Posterior vena cava (tissue), 2 donors: Measurements from ENCODE around the gene PLBD1. TPM values are rescaled to one million over a fixed set of nuclear protein-coding genes. Genes with fewer than 3 reads are reported as not detected.

Experiments
- DNase-seq: peaks from one replicate; pipeline ENCODE4 v3.0.0-alpha.2; 2020; ENCODE audit warnings: low spot score
- intact Hi-C, 2 donors: fragments of 100-400 bp; cut with DNase I; formaldehyde crosslinking; loops; one replicate each; pipeline versions ENCODE4 v1.14.1 to v1.14.2; 2022 to 2023
- total RNA-seq, 2 donors: library from RNA; stranded (reverse); fragmentation: NEBNext Ultra II Directional; extraction: Animal tissue kit (Norgen Biotek cat#: 25700); gene quantifications; one replicate each; pipeline ENCODE4 v1.2.1, GENCODE V29; 2021
- donor health status: DM: yes; HTN: yes; CAD: no.
- donor health status: DM: yes; HTN: yes; CAD: no.

Gene PLBD1
- total RNA-seq, 2 donors from 2014 or later, result 12.4 to 25.5 TPM

GRCh38 chr12:14573118-14573517 lies 5.4 kb upstream of the PLBD1 start:
- intact Hi-C loops, result no loop called here
- DNase-seq, result no peak

GRCh38 chr12:14572401-14572800 lies 4.7 kb upstream of the PLBD1 start:
- intact Hi-C loops, result no loop called here
- DNase-seq, result no peak

DNA sequence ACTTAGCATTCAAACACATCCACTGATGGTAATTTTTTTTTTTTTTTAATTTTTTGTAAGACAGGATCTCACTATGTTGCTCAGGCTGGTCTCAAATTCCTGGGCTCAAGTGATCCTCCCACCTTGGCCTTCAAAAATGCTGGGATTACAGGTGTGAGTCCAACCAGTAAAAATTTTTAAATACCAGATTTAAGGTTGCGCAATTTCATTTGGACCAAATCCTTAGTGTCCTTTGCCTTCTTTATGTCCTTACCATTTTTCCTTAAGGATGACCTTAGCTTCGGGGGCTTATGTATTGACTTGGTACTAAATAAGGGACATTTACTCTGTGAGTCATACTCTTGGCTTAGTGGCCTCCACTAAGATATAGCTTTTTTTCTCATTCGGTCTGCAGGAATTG lies 4.1 kb upstream of the PLBD1 start:
- no peak for DNase-seq
- intact Hi-C loops, result no loop called here

DNA sequence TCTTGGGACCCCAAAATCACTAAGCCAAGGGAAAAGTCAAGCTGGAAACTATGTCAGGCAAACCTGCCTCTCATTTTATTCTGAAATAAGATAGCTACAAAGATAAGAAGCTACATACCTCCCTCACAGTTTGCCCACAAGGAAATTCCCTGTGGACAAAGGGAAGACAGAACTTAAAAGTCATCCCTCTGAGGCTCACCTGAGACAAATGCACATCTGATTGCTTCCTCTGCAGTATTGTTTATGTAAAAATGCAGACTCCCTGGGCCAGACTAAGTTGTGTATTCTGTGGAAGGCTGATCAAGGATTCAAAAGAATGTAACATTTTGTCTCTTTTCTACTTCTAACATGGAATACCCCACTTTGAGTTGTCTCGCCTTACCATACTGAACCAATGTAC lies 2.5 kb upstream of the PLBD1 start:
- DNase-seq, result no peak
- intact Hi-C loops, result no loop called here

GRCh38 chr12:14564336-14564959 lies 3.2 kb downstream of the PLBD1 start:
- DNase-seq, result no peak
- intact Hi-C loops, result no loop called here

DNA sequence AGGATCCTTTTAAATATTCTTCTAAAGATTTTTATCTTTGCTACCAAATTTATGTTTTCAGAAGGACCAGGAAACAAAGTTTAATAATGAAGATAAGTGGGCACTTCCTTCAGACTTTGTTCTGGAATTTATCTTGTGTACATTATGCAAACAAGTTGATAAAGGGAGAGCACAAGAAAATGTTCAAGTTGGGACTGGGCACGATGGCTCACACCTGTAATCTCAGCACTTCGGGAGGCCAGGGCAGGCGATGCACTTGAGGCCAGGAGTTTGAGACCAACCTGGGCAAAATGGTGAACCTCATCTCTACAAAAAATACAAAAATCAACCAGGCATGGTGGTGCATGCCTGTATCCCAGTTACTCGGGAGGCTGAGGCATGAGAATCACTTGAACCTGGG lies 4.6 kb downstream of the PLBD1 start:
- no peak for DNase-seq
- intact Hi-C loops, result no loop called here

DNA sequence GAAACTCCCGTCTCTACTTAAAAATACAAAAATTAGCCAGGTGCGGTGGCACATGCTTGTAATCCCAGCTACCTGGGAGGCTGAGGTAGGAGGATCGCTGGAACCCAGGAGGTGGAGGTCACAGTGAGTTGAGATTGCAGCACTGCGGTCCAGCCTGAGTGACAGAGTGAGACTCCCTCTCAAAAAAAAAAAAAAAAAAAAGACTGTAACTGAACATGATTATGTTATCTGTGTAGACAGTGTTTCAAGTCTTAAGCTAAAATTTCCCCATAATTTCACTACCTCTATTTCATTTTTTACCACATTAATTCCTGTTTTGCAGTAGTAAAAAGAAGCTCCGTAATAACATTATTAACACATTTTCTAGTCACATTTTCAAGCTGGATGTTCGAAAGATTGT lies 5.4 kb downstream of the PLBD1 start:
- DNase-seq, result no peak
- intact Hi-C loops, result no loop called here

DNA sequence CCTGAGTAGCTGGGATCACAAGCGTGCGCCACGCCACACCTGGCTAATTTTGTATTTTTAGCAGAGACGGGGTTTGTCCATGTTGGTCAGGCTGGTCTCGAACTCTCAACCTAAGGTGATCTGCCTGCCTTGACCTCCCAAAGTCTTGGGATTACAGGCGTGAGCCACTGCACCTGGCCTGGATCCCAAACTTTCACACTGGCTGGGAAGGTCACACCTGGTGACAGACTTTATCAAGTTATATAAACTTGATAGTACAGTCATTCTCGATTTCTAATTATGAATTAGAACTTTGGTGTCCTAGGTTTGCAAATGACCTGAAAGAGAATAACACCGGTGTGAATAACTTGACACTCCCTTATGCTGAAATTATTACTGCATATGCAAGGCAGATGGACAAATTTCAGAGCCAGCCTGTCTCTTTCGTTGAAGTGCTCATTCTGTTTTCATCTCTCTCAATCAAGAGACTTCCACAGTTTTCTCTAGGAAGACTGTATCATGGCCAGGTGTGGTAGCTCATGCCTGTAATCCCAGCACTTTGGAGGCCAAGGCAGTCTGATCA lies 5.9 kb downstream of the PLBD1 start:
- intact Hi-C loops, result no loop called here

GRCh38 chr12:14560904-14561574 lies 6.6 kb downstream of the PLBD1 start:
- intact Hi-C loops, result no loop called here
- DNase-seq, result no peak

More for the DNA sequence above, 5.9 kb downstream of the PLBD1 start:
- no peak for DNase-seq

- intact Hi-C loops, result no loop called here
- DNase-seq, result no peak
Observed at GRCh38 chr12:14558473-14558959, 9.2 kb downstream of the PLBD1 start.

DNA sequence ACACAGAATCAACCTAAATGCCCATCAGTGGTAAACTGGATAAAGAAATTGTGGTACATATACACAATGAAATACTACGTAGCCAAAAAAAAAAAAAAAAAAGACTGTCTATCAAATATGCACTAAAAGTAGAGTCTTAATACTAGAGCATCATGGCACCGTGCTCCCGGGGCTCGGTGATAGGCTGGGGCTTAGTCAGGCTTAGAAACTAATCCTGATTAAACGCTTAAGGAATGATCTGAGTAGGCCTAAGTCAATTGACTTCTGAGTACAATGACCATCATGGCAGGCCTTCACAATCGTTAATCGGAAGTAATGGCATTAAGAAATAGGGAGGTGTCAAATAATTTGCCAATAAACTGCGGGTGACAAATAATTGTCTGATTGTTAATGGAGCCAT lies 9.7 kb downstream of the PLBD1 start:
- no peak for DNase-seq
- intact Hi-C loops, result no loop called here

DNA sequence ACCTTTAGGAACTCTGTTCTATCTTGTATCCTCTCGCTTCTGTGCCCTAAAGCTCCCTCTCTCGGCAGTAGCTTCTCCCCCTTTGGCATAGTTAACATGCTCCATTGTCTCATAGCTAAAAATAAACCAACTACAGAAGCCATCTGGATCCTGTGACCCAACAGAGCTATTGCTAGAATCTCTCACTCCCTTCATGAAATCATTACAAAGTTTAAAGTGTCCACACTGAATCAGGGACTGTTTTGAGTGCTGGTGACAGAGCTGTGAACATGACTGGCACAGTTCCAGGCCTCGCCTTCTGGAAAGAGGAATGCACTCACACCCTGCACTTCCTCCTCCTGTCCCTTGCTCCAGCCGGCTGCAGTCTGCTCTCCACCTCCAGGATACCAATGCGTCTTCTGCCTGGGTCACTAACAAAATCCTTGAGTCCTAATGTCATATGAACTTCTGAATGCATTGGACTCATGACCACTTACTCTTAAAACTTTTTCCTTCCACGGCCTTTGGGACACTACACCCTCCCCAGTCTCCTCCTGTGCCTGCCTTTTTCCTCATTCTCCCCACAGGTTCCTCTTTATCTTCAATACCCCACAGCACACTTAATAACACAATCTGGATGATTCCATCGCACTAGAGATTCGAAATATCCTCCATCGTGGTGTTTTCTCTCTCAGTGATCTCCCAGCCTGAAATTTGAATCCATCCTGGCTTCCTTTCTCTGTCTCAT lies 13.2 kb downstream of the PLBD1 start:
- peak; percentile 93 for DNase-seq
- intact Hi-C loops, result no loop called here

GRCh38 chr12:14548609-14549008 lies 19.1 kb downstream of the PLBD1 start:
- intact Hi-C loops, result no loop called here
- no peak for DNase-seq

- intact Hi-C loops, result no loop called here
- no peak for DNase-seq
Observed at GRCh38 chr12:14547571-14547970, 20.1 kb downstream of the PLBD1 start.

- DNase-seq, result no peak
- intact Hi-C loops, result no loop called here
Observed at GRCh38 chr12:14545144-14546124, 22.2 kb downstream of the PLBD1 start.

DNA sequence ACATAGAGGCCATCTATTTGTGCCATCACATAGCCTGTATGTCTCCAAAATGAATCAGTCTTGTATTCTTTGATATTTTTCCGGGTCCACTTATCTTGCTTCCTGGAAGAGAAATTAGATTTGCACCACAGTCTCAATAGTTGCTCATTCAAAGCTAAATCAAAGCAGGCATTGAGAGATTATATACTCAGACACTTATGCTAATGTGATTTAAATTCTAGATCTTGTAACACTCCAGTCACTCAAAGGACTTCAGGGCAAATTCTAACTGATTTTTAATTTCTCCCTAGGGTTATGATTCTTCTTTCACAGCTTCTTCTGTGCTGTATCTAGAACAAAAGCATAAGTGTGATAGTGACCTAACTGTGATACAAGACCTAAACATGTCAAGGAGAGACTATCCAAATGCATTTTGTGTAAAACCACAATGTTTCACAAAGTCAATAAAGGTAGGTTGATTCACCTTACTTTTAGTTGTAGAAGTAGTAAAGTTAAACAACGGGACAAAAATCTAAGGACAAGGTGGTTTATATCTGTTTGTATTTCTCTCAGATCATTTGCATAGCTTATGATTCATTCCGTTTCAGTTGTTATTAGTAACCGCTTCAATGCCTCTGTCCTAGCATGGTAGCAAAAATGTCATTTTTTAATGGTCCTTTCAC lies 26.8 kb downstream of the PLBD1 start:
- intact Hi-C loops, result no loop called here
- DNase-seq, result no peak

- DNase-seq, result no peak
- intact Hi-C loops, result no loop called here
Observed at GRCh38 chr12:14537088-14537487, 30.6 kb downstream of the PLBD1 start.

- no peak for DNase-seq
- intact Hi-C loops, result no loop called here
Observed at GRCh38 chr12:14532152-14532551, 35.5 kb downstream of the PLBD1 start.

DNA sequence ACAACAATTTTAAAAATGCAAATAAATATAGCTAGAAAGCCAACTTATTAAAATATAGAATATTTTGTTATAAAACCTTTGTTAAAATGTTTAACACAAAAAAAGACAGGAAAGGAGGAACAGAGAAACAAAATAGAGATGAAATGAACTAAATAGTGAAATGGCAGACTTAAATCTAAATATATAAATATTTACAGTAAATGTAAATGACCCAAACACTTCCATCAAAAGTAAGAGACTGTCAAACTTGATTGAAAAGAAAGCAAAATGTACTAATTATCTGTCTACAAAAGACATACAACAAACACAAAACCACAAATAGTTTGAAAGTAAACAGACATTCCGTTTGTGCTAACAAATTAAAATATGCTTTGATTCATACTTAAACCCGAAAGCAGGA lies 41.7 kb downstream of the PLBD1 start:
- no peak for DNase-seq
- intact Hi-C loops, result no loop called here
